8988T (cell line): ENCODE data around the gene HNF1B.
"Not testable (repeated sequence)": the region's sequence is repeated elsewhere in the genome, so short reads cannot be mapped to it uniquely, and the experiment has no call there.

Experiments used
- DNase-seq: peaks from one replicate; pipeline ENCODE4 v3.0.0; 2011

Gene HNF1B, protein sequence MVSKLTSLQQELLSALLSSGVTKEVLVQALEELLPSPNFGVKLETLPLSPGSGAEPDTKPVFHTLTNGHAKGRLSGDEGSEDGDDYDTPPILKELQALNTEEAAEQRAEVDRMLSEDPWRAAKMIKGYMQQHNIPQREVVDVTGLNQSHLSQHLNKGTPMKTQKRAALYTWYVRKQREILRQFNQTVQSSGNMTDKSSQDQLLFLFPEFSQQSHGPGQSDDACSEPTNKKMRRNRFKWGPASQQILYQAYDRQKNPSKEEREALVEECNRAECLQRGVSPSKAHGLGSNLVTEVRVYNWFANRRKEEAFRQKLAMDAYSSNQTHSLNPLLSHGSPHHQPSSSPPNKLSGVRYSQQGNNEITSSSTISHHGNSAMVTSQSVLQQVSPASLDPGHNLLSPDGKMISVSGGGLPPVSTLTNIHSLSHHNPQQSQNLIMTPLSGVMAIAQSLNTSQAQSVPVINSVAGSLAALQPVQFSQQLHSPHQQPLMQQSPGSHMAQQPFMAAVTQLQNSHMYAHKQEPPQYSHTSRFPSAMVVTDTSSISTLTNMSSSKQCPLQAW

GRCh38 chr17:37744961-37745800 lies at the start of gene HNF1B:
TSS of gene HNF1B (minus strand) at chr17:37745059. CDS start at chr17:37744884, 175 bp downstream.
- no peak for DNase-seq

DNA sequence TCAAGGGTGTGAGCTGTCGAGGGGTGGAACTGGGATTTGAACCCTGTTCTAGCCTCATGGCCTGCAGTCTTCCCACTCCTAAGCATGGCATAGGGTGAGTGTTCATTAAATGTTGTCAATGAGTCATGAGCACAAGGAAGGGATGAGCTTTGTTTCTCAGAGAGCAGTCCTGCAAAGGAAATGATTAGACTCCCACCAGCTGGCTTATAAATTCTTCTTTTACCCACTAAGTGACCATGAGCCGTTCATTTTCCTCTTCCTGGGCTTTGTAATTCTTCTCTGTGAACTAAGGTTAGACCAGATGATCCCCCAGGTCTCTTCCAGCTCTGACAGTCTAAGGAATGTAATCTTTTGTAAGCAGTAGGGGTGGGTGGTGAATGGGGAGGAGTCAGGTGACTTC lies 47.9 kb upstream of the HNF1B start:
- no peak for DNase-seq

GRCh38 chr17:37791447-37792399 lies 46.9 kb upstream of the HNF1B start:
- no peak for DNase-seq

- no peak for DNase-seq
Observed at GRCh38 chr17:37789771-37790541, 45.1 kb upstream of the HNF1B start.

DNA sequence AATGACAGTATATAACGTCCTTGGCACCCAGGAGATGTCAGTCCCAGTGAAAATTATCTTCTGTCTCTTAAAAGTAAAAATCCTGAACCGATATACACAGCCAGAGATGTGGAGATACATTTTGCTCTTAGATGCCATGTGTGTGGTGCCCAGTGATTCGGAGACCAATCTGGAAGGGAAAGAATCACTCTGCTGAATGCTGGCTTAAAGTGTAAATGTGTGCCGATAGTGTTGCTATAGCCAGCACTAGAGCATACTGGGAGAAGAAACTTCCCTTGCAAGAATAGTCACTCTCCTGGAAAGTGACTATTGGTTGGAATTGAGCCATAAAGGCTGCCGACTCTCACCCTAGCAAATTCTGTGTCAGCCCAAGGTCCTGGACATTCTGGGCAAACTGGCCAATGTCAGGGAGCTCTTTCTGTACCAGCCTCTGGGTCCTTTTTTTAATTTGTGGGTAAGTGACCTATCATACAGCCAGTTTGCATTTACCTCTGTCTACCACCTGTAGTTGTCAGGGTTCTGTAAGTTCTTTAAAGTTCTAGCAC lies 44.2 kb upstream of the HNF1B start:
- DNase-seq, result no peak

GRCh38 chr17:37788526-37788925 lies 43.7 kb upstream of the HNF1B start:
- no peak for DNase-seq

DNA sequence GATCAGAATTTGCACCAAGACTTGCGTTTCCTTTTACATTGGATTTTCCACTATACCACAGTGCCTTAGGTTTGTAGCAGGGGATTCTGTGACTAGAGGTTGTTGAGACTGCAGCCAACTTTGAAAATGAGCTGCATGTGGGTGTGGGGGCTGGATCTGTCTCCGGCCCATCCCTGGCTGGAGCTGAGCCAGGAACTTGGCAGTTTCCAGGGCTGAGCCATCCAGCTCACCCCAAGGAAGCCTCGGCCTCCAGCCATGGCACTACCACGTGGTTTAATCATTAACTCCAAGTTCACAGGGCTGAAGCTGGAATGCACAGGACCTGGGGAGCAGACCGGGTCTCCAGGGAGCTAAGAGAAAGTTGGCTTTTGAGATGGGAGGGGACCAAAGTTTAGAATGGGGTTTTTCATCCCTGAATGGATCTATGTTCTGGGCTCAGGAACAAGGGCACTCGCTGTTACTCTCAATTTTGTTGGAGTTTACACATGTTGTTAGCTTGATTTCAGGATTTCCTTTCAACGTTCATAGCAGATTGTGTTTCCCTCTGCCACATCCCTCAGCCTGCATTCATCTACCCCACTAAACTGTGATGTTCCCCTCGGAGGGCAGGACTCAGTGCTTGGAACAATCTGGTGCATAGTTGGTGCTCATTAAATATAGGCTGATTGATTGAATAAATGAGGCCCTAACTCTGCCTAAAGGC lies 42.3 kb upstream of the HNF1B start:
- no peak for DNase-seq

DNA sequence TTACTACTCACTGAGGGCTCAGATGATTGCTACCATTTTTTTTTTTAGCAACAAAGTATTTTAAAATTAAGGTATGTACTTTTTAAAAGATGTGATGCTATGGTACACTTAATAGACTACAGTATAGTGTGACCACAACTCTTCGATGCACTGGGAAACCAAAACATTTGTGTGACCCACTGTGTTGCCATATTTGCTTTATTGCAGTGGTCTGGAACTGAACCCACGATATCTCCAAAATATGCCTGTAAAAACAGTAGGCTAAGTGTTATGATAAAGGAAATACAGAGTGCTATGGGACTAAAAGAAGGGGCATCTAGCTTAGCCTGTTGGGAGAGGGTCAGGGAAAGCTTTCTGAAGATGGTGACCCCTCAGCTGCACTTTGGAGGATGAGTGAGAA lies 41.6 kb upstream of the HNF1B start:
- no peak for DNase-seq

DNA sequence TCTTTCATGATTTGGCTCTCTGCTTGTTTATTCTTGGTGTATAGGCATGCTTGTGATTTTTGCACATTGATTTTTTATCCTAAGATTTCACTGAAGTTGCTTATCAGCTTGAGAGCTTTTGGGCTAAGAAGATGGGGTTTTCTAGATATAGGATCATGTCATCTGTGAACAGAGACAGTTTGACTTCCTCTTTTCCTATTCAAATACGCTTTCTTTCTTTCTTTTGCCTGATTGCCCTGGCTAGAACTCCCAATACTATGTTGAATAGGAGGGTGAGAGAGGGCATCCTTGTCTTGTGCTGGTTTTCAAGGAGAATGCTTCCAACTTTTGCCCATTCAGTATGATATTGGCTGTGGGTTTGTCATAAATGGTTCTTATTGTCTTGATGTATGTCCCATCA lies 37.6 kb upstream of the HNF1B start:
- not testable (repeated sequence) for DNase-seq

GRCh38 chr17:37781451-37781850 lies 36.6 kb upstream of the HNF1B start:
- DNase-seq, result no peak

- DNase-seq, result no peak
Observed at GRCh38 chr17:37779554-37779953, 34.7 kb upstream of the HNF1B start.

- no peak for DNase-seq
Observed at GRCh38 chr17:37774504-37774903, 29.6 kb upstream of the HNF1B start.

DNA sequence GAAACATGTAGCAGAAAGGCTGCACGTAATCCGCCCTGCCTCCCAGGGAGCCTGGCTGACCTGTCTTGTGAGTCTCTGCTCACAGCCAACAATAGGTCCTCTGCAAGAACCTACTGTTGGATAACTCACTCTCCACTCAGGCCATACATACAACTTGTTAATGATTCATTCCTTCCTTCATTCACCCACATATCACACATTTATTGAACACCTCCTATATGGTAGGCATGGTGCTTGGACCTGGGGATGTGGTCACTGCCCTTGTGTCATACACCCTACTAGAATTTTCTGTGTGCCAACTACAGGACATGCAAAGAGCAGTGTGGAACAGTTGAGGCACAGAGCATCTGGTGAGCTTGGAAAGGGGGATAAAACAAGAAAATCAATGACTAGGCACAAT lies 28.1 kb upstream of the HNF1B start:
- no peak for DNase-seq

GRCh38 chr17:37770631-37771518 lies 26.0 kb upstream of the HNF1B start:
- DNase-seq, result no peak

GRCh38 chr17:37769050-37769449 lies 24.2 kb upstream of the HNF1B start:
- no peak for DNase-seq

DNA sequence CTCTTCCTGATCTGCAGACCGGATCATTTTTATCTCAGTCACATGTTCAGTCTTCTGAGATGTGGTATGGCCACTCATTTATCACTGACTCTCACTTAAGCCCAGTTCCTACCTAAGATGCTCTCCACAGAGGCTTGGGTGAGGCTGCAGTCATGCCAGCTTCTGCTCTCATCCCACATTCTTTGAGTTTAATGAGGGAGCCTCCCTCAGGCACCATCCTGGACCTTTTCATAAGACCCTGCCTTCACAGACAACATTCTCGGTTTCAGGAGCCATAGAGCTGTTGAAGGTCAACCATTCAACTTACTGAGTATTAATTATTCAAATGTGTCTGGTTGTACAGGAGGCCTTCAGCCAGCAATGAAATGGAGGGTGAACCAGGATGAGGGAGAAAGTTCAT lies 23.6 kb upstream of the HNF1B start:
- DNase-seq, result no peak

DNA sequence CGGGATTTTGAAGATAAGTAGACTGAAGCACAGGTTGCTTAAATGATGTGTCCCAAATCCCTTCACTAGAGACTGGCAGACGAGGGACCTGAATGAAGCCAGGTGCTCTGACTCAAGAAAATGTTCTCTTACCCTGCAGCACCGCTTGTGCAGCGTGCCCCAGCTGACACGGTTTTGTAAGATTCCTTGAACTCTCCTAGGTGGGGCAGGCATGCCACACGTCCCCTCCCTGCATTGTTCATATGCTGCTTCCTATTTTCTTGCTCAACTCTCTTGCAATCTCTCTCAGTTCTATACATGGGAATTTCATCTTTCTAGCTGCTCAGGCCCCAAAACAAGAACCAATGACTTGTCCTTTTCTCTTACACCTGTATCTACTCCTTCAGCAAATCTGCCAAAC lies 22.1 kb upstream of the HNF1B start:
- no peak for DNase-seq

GRCh38 chr17:37764383-37764782 lies 19.5 kb upstream of the HNF1B start:
- no peak for DNase-seq

DNA sequence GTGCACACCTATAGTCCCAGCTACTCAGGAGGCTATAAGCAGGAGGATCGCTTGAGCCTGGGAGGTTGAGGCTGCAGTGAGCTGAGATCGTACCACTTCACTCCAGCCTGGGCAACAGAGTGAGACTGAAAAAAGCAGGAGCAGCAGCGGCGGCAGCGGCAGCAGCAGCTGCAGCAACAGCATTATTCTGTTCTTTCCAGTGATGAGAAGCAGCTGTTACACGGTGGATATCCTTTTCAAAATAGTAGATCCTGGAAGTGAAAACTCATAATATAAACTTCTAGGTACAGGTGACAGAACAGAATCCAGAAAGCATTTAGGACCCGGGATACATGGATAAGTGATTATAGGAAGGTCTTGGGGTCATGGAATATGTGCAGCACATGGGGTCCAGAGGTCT lies 17.8 kb upstream of the HNF1B start:
- DNase-seq, result no peak

- DNase-seq, result no peak
Observed at GRCh38 chr17:37761961-37762360, 17.1 kb upstream of the HNF1B start.
